OCI-LY3 (cell line): ENCODE data around the gene CHD6.
"Not testable (repeated sequence)": the region's sequence is repeated elsewhere in the genome, so short reads cannot be mapped to it uniquely, and the experiment has no call there.

Experiments
- H2AFZ ChIP-seq: fragments of 200-600, 300-600 bp; shearing (Covaris generic); 2 replicates; pipeline ENCODE4 v1.6.0; 2014; ENCODE audit warnings: antibody characterized with exemption, low read depth, low read length
- H3K27ac ChIP-seq: fragments of 200-600, 300-600 bp; sonication (generic); 2 replicates; pipeline ENCODE4 v1.5.1; 2014; ENCODE audit warnings: mild to moderate bottlenecking, low read length, moderate library complexity, mixed read lengths
- H3K27me3 ChIP-seq: fragments of 200-600, 300-600 bp; sonication (generic); 2 replicates; pipeline ENCODE4 v1.6.1; 2014; ENCODE audit warnings: low read depth, low read length, mixed read lengths
- H3K36me3 ChIP-seq: fragments of 200-600, 300-600 bp; sonication (generic); replicated peaks from 2 replicates; pipeline ENCODE3; 2014; ENCODE audit warnings: low read depth, low read length, mixed read lengths
- H3K4me1 ChIP-seq: fragments of 300-600, 200-600 bp; sonication (generic); 2 replicates; pipeline ENCODE4 v1.6.1; 2014; ENCODE audit warnings: low read length, mixed read lengths
- H3K4me2 ChIP-seq: fragments of 200-600, 300-600 bp; sonication (generic); 2 replicates; pipeline ENCODE4 v1.6.1; 2014; ENCODE audit warnings: low read length, mixed read lengths
- H3K4me3 ChIP-seq: fragments of 300-600, 200-600 bp; sonication (generic); 2 replicates; pipeline ENCODE4 v1.5.1; 2014; ENCODE audit warnings: antibody characterized with exemption, mild to moderate bottlenecking, low read length, moderate library complexity
- H3K79me2 ChIP-seq: fragments of 300-600, 200-600 bp; shearing (Covaris generic); 2 replicates; pipeline ENCODE4 v1.6.1; 2014; ENCODE audit warnings: mild to moderate bottlenecking, low read length, mixed read lengths
- H3K9ac ChIP-seq: fragments of 300-600, 200-600 bp; shearing (Covaris generic); 2 replicates; pipeline ENCODE4 v1.6.0; 2014; ENCODE audit warnings: mild to moderate bottlenecking, low read length, moderate library complexity
- H3K9me3 ChIP-seq: fragments of 200-600, 300-600 bp; shearing (Covaris generic); 2 replicates; pipeline ENCODE4 v1.6.1; 2014; ENCODE audit warnings: low read length, mixed read lengths; ENCODE audit not compliant: insufficient read depth
- H4K20me1 ChIP-seq: fragments of 200-600, 300-600 bp; sonication (generic); 2 replicates; pipeline ENCODE4 v1.6.1; 2016; ENCODE audit warnings: low read length, mixed read lengths; ENCODE audit not compliant: insufficient read depth
- EZH2phosphoT487 ChIP-seq: fragments of 200-600 bp; shearing (Covaris generic); IDR thresholded peaks from 2 replicates; pipeline ENCODE4 v1.6.1; 2018; ENCODE audit warnings: antibody characterized with exemption, mixed run types, low read depth
- TF ChIP-seq, protein P1 (sequence below): fragments of 200-600, 300-600 bp; sonication (generic); IDR thresholded peaks from 2 replicates; pipeline ENCODE4 v1.5.1; 2014; ENCODE audit warnings: antibody characterized with exemption, low read length, low read depth

Gene CHD6

GRCh38 chr20:41538810-41539596 lies 79.2 kb downstream of the CHD6 start:
- no peak overlapping the region for H3K9ac ChIP-seq
- no peaks in the 10 kb centered on the region for H3K27me3 ChIP-seq
- no peak overlapping the region for H2AFZ ChIP-seq
- H4K20me1 ChIP-seq = 0 out of 2 replicates have a peak, but pooled peaks cover 4% of the 10 kb centered on the region
- H3K36me3 ChIP-seq = peaks cover 17% of the 10 kb centered on the region
- no peak overlapping the region for H3K27ac ChIP-seq
- no peaks in the 10 kb centered on the region for H3K79me2 ChIP-seq
- no peak overlapping the region for H3K4me3 ChIP-seq
- no peaks in the 10 kb centered on the region for H3K4me1 ChIP-seq
- no peak for TF ChIP-seq EZH2phosphoT487
- TF ChIP-seq, protein P1, sequence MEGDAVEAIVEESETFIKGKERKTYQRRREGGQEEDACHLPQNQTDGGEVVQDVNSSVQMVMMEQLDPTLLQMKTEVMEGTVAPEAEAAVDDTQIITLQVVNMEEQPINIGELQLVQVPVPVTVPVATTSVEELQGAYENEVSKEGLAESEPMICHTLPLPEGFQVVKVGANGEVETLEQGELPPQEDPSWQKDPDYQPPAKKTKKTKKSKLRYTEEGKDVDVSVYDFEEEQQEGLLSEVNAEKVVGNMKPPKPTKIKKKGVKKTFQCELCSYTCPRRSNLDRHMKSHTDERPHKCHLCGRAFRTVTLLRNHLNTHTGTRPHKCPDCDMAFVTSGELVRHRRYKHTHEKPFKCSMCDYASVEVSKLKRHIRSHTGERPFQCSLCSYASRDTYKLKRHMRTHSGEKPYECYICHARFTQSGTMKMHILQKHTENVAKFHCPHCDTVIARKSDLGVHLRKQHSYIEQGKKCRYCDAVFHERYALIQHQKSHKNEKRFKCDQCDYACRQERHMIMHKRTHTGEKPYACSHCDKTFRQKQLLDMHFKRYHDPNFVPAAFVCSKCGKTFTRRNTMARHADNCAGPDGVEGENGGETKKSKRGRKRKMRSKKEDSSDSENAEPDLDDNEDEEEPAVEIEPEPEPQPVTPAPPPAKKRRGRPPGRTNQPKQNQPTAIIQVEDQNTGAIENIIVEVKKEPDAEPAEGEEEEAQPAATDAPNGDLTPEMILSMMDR = no peak
- 0 out of 2 replicates have a peak, but pooled peaks cover 3% of the 10 kb centered on the region for H3K9me3 ChIP-seq
- no peak overlapping the region for H3K4me2 ChIP-seq

- Histone ChIP-seq H3K27ac (no peak overlapping the region), H3K9me3 (0 out of 2 replicates have a peak, but pooled peaks cover 3% of the 10 kb centered on the region), H4K20me1 (0 out of 2 replicates have a peak, but pooled peaks cover 4% of the 10 kb centered on the region), H3K9ac (no peak overlapping the region), H3K4me3 (no peak overlapping the region), H3K4me2 (no peak overlapping the region), H3K4me1 (no peaks in the 10 kb centered on the region), H3K79me2 (no peaks in the 10 kb centered on the region), H3K27me3 (no peaks in the 10 kb centered on the region), H3K36me3 (peaks cover 22% of the 10 kb centered on the region), H2AFZ (no peak overlapping the region)
- TF ChIP-seq, protein P1 = no peak
- no peak for TF ChIP-seq EZH2phosphoT487
Measured at GRCh38 chr20:41537865-41538264, 80.3 kb downstream of the CHD6 start.

DNA sequence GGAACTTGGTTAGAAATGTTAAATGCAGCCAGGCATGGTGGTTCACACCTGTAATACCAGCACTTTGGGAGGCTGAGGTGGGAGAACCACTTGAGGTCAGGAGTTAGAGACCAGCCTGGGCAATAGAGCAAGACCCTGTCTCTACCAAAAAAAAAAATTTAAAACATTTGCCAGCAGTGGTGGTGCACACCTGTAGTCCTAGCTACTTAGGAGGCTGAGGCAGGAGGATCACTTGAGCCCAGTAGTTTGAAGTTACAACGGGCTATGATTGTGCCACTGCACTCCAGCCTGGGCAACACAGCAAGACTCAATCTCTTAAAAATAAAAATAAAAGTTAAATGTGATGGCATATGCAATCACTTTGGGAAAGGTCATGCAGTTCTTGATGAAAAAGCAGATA lies 82.6 kb downstream of the CHD6 start:
- not testable (repeated sequence) for H3K9me3 ChIP-seq, H3K4me1 ChIP-seq, H3K79me2 ChIP-seq, H3K27me3 ChIP-seq, H4K20me1 ChIP-seq, H3K27ac ChIP-seq, H2AFZ ChIP-seq, H3K9ac ChIP-seq, H3K4me3 ChIP-seq, H3K4me2 ChIP-seq
- H3K36me3 ChIP-seq = peaks cover 34% of the 10 kb centered on the region

DNA sequence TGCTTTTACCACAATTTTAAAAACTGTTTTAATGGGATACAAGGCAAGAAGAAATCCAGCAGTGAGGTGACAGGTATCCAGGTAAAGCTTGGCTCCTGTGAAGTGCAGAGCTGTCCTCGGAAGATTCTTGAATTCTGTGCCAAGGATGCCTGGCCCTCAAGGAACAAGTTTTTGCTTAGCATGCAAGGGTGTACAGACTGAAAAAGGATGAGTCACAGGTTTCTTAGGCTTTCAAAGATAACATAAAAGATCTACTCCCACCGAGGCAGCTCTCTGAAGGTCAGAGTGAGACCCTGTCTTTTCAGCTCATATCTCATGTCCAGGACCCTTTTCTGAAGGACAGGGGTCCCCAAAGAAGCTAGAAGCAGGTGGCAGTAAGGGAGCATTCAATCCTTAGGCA lies 83.3 kb downstream of the CHD6 start:
- no peaks in the 10 kb centered on the region for H3K4me1 ChIP-seq
- H2AFZ ChIP-seq = no peak overlapping the region
- 0 out of 2 replicates have a peak, but pooled peaks cover 4% of the 10 kb centered on the region for H3K79me2 ChIP-seq
- H3K9me3 ChIP-seq = 0 out of 2 replicates have a peak, but pooled peaks cover 3% of the 10 kb centered on the region
- peaks cover 13% of the 10 kb centered on the region; the same call in 1 of the 2 replicates for H4K20me1 ChIP-seq
- H3K36me3 ChIP-seq = peaks cover 37% of the 10 kb centered on the region
- H3K27ac ChIP-seq = no peak overlapping the region
- H3K9ac ChIP-seq = no peak overlapping the region
- no peak for TF ChIP-seq EZH2phosphoT487
- TF ChIP-seq, protein P1 = no peak
- H3K4me2 ChIP-seq = no peak overlapping the region
- no peak overlapping the region for H3K4me3 ChIP-seq
- H3K27me3 ChIP-seq = no peaks in the 10 kb centered on the region
